ENCODE data around the gene LRIG1. TPM values are rescaled to one million over a fixed set of nuclear protein-coding genes. Genes with fewer than 3 reads are reported as not detected.

Gene LRIG1
- total and polyA plus RNA-seq, 2 of the 8 experiments (the other 6 are each of a cell fraction or from before 2014, with no cell fraction given): 78.1 to 88.7 TPM

- H2BK5ac ChIP-seq (ENCODE audit: low read depth, low read length): no peak overlapping the region
- no peak overlapping the region for H2AK5ac ChIP-seq (ENCODE audit: low read depth, low read length)
- no peak overlapping the region for H2BK12ac ChIP-seq (ENCODE audit: low read depth, low read length)
- ChIA-PET CTCF (ENCODE audit: partially characterized antibody) (interaction anchor here (1.2 to 1.8 kb wide), 3 partner anchors 8 to 44 kb away, joined by 3 to 5 read pairs (median 4); no protein-coding TSS in a partner anchor), POLR2A (ENCODE audit: partially characterized antibody) (no interaction called here)
- H3K4me2 ChIP-seq (ENCODE audit: insufficient read depth in 1 of 2, low read depth in 2 of 2, low read length in 2 of 2): no peak overlapping the region
- H2BK20ac ChIP-seq (ENCODE audit: low read length): no peak overlapping the region
- peaks cover 28% of the 10 kb centered on the region for H3K79me1 ChIP-seq (ENCODE audit: low read depth, low read length)
- H3K9ac ChIP-seq (replicated peaks in 1 of 4; ENCODE audit: extremely low read depth in 1 of 4, low read depth in 3 of 4, low read length in 3 of 4): no peak overlapping the region
- no peak overlapping the region for H2AFZ ChIP-seq (ENCODE audit: low read length)
- no peak overlapping the region for H3K56ac ChIP-seq (replicated peaks; ENCODE audit: insufficient read length, low read depth, low read length)
- H4K8ac ChIP-seq (ENCODE audit: extremely low read depth, insufficient read depth, low read length): no peak overlapping the region
- H4K91ac ChIP-seq (replicated peaks; ENCODE audit: insufficient read length, low read length): no peak overlapping the region
- peaks cover 4 to 20% (median 7%) of the 10 kb centered on the region in 4 experiments; a peak in 5 of 7 replicates for H3K4me1 ChIP-seq (replicated peaks in 1 of 4; ENCODE audit: control insufficient read depth in 3 of 4, insufficient read depth in 4 of 4, low read length in 3 of 4)
- no peaks in the 10 kb centered on the region for H3K23me2 ChIP-seq (ENCODE audit: low read depth, low read length)
- H4K20me1 ChIP-seq (replicated peaks in 1 of 2; ENCODE audit: control insufficient read depth in 1 of 2, insufficient read depth in 2 of 2, low read length in 2 of 2): peaks cover 9 to 17% of the 10 kb centered on the region in 2 experiments
- H4K5ac ChIP-seq (ENCODE audit: insufficient read length, low read depth, low read length): no peak overlapping the region
- FAIRE-seq (no peak), DNase-seq (ENCODE audit: low read depth in 1 of 2, low spot score in 2 of 2) (no peak)
- no peak overlapping the region for H3K23ac ChIP-seq (ENCODE audit: insufficient read length)
- H3K36me3 ChIP-seq (ENCODE audit: control insufficient read depth in 2 of 4, insufficient read depth in 4 of 4, low read length in 3 of 4): peaks cover 33 to 68% (median 56%) of the 10 kb centered on the region in 4 experiments; a peak in 7 of 8 replicates
- no peak overlapping the region for H3K14ac ChIP-seq (ENCODE audit: insufficient read length)
- no peak overlapping the region for H2BK120ac ChIP-seq (replicated peaks; ENCODE audit: low read depth, low read length)
- no peaks in the 10 kb centered on the region for H3K27me3 ChIP-seq (replicated peaks in 1 of 4; ENCODE audit: control insufficient read depth in 3 of 4, extremely low read depth in 1 of 4, insufficient read depth in 3 of 4, low read length in 3 of 4)
- WGBS, 2 experiments (ENCODE audit: extremely low coverage in 1 of 2, insufficient coverage in 1 of 2, insufficient read length in 1 of 2, insufficient replicate concordance in 2 of 2, low coverage in 1 of 2, low lambda C conversion rate in 2 of 2, missing lambda C conversion rate in 1 of 2): 82% methylated on average over 5 of the region's 5 CpGs; no CpG with 5 or more reads in 1 of the 2 experiments
- TF ChIP-seq SUZ12 (IDR thresholded peaks at IDR 0.05; ENCODE audit: low read length) (no peak), JUN (IDR thresholded peaks at IDR 0.05; ENCODE audit: low read depth, low read length) (no peak), CBX5 (IDR thresholded peaks at IDR 0.05; ENCODE audit: low read depth, low read length) (no peak), CHD1 (IDR thresholded peaks at IDR 0.05; ENCODE audit: low read depth, low read length) (no peak)
- no peak overlapping the region for H3K27ac ChIP-seq (ENCODE audit: low read depth, low read length)
- no peak overlapping the region for H3K18ac ChIP-seq (ENCODE audit: extremely low read depth, low read length)
- peaks cover 4 to 8% of the 10 kb centered on the region in 2 experiments; a peak in 2 of 4 replicates for H3K9me3 ChIP-seq (ENCODE audit: insufficient read depth in 2 of 2, low read depth in 1 of 2, low read length in 1 of 2)
- no peak overlapping the region for H3K4me3 ChIP-seq (ENCODE audit: extremely low read depth in 1 of 4, insufficient read depth in 2 of 4, low read depth in 3 of 4, low read length in 4 of 4)
- H2BK15ac ChIP-seq (ENCODE audit: low read length): no peak overlapping the region
- peaks cover 7 to 78% of the 10 kb centered on the region in 2 experiments; a peak in 3 of 4 replicates for H3K79me2 ChIP-seq (ENCODE audit: control insufficient read depth in 1 of 2, insufficient read depth in 2 of 2, low read length in 2 of 2)
- H3K4ac ChIP-seq (replicated peaks; ENCODE audit: insufficient read length, low read depth, low read length): no peak overlapping the region
Observed at GRCh38 chr3:66415867-66416428, 84.9 kb downstream of the LRIG1 start.
